Epithelial cell of alveolus of lung (primary cell): ENCODE results near the gene C1R. TPM values are rescaled to one million over a fixed set of nuclear protein-coding genes. Genes with fewer than 3 reads are reported as not detected.

Experiments
- total RNA-seq: library from RNA; depleted of rRNA; stranded (reverse); fragments of >200 nt; gene quantifications from 2 replicates; pipeline ENCODE4 v1.2.1, GENCODE V29; 2015

C1R gene
- total RNA-seq: 250 and 966 TPM in 2 replicates

DNA sequence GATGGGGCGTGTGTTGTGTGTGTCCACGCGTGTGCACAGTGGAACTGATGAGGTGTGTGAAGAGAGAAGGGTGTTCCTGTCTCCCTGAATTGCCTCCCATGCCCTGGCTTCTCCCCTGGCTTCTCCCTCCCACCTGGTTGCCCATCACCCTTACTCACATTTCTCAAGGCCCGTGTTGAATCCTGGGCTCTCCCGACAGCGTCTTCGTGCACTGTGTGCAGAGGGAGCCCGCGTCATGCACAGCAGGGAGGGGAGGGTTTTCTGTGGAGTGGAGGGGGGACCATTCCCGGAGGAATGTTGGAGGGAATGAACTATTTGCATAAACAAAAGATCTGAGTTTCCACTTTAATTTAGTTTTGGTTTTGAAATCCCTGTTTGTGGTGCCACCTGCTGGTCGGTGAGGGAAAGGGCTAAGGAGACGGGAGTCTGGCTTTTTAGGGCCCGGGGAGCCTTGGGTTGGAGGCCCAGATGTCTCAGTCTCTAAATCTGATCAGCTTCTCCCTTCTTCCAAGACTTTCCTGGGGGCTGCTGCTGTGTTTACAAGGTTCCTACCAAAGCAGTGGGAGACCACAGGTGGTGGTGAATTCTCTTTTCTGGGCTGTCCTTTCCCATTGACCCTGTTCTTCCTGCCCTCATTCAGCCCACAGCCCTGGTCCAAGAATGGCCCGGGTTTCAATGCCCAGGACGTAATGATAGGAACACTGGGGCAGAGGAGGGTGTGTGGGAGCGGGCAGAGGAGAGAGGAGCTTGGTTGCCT, at the start of gene C1R:
Gene C1R (minus strand): TSS at position 217 of the 757 bp plus-strand sequence. CDS start 57 bp downstream, at position 160.

DNA sequence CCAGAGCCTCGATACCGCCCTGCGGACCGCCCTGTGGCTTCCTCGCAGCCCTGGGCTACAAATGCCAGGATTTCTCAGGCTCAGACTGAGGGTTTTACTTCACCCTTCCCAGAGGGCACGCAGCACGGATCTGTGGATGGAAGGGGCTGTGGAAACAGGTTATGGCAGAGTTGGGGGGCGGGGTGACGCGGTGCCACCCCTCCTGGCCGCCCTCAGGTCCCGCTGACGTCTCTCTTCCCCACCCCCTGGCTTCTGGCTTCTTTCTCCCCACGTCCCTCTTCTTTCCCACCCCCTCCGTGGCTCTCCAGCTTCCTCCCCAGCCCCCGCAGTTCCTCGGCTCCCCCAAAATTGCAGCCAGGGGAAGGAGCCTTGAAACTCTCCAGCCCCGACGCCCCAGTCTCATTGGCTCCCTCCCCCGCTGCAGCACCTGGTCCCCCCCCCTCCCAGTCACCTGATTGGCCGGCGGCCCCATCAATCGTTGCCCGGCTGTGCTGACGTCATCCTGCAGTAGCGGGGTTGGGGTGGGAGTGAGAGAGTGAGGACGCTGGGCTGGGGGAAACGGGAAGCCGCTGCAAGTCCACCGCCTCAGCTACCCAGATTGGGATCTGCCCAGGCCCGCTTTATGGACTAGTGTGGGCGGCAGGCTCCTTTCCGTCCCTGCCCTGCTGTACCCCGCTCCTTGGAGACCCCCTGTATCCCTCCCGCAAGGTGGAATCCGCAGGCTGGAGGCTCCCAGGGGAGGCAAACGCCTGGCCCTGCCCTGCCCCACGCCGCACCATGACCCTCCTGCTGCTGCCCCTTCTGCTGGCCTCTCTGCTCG, 37.8 kb upstream of the C1R start, which contains the start of gene CLSTN3:
Gene CLSTN3 (plus strand): TSS at position 500 of the 820 bp plus-strand sequence. CDS start 278 bp downstream, at position 778.

DNA sequence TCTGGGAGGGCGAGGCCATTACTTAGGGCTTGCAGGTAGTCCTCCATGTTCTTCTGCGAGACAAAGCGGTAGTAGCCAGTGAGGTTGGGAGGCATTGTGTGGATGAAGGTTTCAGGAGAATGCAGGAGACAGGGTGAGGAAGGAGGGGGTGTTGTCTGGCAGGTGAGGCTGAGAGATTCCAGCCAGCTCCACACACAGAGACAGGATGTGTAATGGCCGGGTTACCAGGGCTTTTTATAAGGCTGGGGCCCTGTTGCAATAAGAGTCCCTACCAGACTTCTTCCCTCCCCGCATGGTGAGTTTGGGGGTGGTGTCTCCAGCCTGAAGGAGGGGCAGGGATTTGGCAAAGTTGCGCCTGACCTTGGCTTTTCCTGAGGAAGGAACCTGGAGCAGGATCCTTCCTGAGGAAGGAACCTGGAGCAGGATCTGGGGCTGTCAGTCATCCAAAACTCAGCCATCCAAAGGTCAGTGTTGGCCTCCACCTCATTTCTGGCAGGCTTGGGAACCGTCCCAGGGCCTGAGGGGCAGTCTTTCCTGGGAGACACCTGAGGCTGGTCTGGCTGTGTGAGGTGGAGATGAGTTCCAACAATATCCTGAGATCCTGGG, 36.5 kb upstream of the C1R start, which contains the start of gene RBP5:
Gene RBP5 (minus strand): TSS at position 209 of the 606 bp plus-strand sequence. CDS start 114 bp downstream, at position 95.

DNA sequence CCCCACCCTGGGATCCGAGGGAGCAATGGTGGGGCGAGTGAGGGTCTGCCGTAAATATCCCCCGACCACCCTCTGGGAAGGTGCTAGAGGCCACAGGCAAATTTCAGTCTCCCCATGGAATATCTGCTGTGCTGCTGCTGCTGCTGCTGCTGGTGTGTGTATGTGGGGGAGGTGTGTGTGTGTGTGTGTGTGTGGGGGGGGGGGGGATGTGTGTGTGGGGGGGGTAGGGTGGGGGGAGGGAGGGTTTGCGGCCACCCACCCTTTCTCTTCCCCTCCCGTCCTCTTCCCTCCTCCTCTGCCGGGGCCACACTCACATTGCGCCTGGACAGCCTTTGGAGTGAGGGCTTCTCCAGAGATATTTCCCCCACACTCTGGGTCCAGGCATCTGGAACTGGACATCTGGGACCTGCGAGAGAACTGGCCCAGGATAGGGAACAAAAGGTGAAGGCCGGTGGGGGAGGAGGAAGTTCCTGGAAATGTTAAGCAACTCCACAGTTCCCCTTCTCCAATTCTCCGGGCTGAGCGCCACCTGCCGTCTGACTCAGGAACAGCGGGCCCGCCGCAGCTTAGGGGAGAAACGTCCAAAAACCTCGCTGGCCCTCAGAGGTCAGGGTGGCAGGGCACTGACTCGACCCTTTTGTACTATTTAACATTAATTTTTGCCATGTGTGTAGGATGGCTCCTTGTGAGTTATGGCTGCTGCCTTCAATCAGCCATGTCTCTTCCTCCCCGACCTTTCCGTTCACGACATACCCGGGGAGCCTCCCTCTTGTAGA, 16.7 kb upstream of the C1R start, which contains the start of gene C1RL:
Gene C1RL (minus strand): TSS at position 419 of the 776 bp plus-strand sequence. CDS start 34 bp downstream, at position 385.

DNA sequence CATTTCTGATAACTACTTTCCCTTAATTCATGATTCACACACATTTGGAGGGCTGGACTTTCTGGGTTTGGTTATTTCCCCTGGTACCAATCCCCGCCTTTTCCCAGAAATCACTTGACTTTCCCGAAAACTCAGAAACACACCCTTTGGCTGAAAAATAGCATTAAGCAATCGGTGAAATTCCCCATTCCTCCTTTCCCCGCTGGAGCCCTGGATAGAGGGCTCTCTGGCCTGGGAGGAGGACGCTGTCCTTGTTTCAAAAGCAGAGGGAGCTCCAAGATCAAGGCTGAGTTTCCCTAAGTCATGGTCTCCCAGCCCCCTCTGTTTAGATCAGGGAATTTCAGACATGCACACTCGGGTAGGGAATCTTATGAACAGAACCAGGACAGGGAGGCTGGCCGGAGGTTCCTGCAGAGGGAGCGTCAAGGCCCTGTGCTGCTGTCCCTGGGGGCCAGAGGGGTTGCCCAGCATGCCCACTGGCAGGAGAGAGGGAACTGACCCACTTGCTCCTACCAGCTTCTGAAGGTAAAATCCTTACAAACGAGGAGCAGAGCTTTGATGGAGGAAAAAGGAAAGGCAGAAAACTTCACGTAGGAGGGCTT, 31.8 kb downstream of the C1R start, which contains the start of gene C1S:
Gene C1S (plus strand): TSS at position 366 of the 602 bp plus-strand sequence. CDS start 1,195 bp downstream, outside the sequence.

Other genes starting within 250 kb of the C1R start
- gene CDCA3, start 241.2 kb downstream of the C1R start, total RNA-seq: 12.0 and 27.4 TPM in 2 replicates
- gene USP5, start 240.3 kb downstream of the C1R start, total RNA-seq: 47.1 and 72.5 TPM in 2 replicates
- gene TPI1, start 224.9 kb downstream of the C1R start, total RNA-seq: 1,206 and 1,693 TPM in 2 replicates
- 3.6 and 5.4 TPM in 2 replicates for gene SPSB2, start 219.1 kb downstream of the C1R start, total RNA-seq
- 5.8 and 13.9 TPM in 2 replicates for gene LRRC23, start 187.6 kb downstream of the C1R start, total RNA-seq
- 26.1 and 45.2 TPM in 2 replicates for gene ENO2, start 177.9 kb downstream of the C1R start, total RNA-seq
- gene ATN1, start 164.5 kb downstream of the C1R start, total RNA-seq: 14.2 and 57.7 TPM in 2 replicates
- gene RNU7-1, start 148.6 kb downstream of the C1R start, total RNA-seq: not detected in 2 replicates
- 336 and 337 TPM in 2 replicates for gene C12orf57, start 148.4 kb downstream of the C1R start, total RNA-seq
- 1.0 and 4.2 TPM in 2 replicates for gene PTPN6, start 141.1 kb downstream of the C1R start, total RNA-seq
- gene PHB2, start 121.8 kb downstream of the C1R start, total RNA-seq: 395 and 411 TPM in 2 replicates
- 24.4 and 65.2 TPM in 2 replicates for gene EMG1, start 121.5 kb downstream of the C1R start, total RNA-seq
- 26.5 and 28.0 TPM in 2 replicates for gene LPCAT3, start 74.0 kb downstream of the C1R start, total RNA-seq
- gene C1S, start 31.7 kb downstream of the C1R start, total RNA-seq: 137 and 318 TPM in 2 replicates
- 38.4 and 157 TPM in 2 replicates for gene C1RL, start 16.8 kb upstream of the C1R start, total RNA-seq
- not detected in 2 replicates for gene RBP5, start 36.4 kb upstream of the C1R start, total RNA-seq
- 20.7 and 29.7 TPM in 2 replicates for gene CLSTN3, start 37.9 kb upstream of the C1R start, total RNA-seq
- gene PEX5, start 97.2 kb upstream of the C1R start, total RNA-seq: 17.5 TPM in 2 replicates
- gene ACSM4, start 211.6 kb upstream of the C1R start, total RNA-seq: not detected in 2 replicates